TTC549 (cell line): ENCODE results near the gene OR52B4.
"Not testable (repeated sequence)": the region's sequence is repeated elsewhere in the genome, so short reads cannot be mapped to it uniquely, and the experiment has no call there.

ENCODE experiments used
- FAIRE-seq: peaks from 2 replicates; lab custom pipeline; 2012; peaks lifted over from hg19 to GRCh38; lab: Jason Lieb, UNC

OR52B4 gene

DNA sequence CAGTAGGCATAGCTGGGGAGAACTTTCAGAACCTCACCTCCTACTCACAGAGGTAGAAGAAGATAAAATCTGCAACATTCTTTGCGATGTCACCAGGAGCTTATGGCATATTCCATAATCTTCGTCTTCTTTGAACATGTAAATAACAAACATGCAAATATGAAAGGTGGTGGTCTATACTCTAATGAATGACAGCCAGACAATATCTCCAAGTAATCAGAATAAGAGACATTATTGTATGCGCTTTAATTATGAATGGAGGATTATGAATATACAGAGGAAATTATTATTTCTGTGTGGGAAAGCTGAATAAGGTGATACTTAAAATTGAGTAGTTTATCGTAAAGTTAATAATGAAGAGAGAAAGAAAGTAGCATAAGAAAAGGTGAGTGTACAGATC, at the start of gene OR52B4:
Gene OR52B4 (minus strand): TSS at position 101 of the 400 bp plus-strand sequence. CDS start 91 bp downstream, at position 10.
- no peak for FAIRE-seq

DNA sequence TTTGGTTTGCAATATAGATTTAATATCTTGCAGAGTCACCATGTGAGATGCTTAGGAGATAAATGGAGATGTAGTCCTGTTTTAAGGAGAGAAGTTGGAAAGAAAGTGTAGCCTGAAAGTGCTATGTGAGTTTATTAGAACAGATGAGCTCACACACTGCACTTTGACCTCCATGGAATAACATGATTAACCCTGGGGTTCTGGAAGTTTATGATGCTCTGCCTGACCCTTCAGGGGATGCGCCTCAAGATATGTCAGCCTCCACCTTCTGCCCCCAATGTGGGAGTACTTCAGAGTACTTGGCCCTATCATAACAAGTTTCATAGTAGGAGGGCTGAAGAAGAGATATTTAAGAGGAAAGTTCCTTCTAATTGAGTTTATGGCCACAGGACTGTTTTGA, 48.6 kb upstream of the OR52B4 start:
- no peak for FAIRE-seq

DNA sequence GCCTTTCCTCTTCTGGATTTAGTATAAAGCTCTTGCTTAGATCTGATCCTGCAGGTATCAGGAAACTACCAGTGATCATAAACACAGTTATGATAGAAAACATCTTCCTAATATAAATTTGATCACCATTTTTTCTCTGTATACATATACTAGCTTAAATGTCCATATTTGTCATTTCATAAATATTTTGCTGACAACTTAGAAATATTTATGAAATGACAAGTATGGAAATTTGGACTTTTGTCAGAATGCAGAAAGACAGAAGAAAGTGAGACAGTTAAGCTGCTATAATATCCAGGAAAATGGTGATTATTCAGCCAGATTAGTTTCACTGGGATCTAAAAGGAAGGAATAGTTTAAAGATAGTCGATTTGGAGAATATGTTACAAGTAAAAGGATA, 48.1 kb upstream of the OR52B4 start:
- no peak for FAIRE-seq

DNA sequence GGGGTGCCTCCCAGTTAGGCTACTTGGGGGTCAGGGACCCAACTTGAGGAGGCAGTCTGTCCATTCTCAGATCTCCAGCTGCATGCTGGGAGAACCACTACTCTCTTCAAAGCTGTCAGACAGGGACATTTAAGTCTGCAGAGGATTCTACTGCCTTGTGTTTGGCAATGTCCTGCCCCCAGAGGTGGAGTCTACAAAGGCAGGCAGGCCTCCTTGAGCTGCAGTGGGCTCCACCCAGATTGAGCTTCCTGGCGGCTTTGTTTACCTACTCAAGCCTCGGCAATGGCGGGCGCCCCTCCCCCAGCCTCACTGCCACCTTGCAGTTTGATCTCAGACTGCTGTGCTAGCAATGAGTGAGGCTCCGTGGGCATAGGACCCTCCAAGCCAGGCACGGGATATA, 38.0 kb upstream of the OR52B4 start:
- not testable (repeated sequence) for FAIRE-seq

DNA sequence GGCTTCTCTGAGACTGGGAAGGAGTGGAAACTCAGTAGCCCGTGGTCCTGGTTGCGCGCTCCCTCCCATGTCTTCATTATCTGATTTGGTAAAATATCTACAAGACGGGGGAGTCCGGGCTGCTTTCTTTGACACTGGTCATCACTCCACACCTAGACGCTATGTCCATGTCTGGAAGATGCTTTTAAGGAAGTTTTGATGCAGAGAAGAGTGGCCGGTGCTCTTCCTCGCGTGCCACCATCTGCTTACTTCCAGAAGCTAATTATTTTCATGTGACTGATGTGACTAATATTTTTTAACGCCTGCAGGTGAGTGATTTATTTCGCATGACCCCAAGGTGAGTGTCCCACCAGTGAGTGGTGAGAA, 25.7 kb upstream of the OR52B4 start:
- FAIRE-seq, result no peak

DNA sequence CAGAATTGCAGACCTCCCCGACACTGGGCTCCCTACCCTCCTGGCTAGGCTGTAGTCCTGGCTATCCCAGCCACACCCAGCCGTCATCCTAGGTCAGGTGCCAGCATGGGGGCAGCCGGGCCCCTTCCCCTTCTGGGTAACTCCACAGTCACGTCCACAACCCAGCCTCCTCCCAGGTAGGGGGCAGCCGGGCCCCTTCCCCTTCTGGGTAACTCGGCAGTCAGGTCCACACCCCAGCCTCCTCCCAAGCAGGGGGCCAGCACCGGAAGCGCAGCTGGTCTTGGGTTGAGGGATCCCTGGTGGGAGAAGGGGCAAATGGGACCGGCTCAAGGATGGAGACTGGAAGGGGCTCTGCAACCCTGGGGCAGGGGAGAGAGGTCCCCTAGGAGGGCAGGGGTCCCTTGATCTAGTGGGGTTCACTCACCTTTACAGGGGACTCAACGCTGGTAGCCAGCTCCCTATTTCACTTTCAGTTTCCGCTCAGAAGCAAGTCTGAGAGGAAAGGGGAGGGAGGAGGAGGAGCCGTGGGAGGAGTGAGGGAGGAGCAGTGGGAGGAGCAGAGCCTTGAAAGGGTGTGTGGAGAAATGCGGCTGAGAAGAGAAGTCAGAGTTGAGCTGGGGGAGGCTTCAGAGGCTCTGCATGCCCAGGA, 25.1 kb upstream of the OR52B4 start, which contains the start of gene TRIM21:
Gene TRIM21 (minus strand): TSS at position 494 of the 649 bp plus-strand sequence. CDS start 3,293 bp downstream, outside the sequence.
- no peak for FAIRE-seq

DNA sequence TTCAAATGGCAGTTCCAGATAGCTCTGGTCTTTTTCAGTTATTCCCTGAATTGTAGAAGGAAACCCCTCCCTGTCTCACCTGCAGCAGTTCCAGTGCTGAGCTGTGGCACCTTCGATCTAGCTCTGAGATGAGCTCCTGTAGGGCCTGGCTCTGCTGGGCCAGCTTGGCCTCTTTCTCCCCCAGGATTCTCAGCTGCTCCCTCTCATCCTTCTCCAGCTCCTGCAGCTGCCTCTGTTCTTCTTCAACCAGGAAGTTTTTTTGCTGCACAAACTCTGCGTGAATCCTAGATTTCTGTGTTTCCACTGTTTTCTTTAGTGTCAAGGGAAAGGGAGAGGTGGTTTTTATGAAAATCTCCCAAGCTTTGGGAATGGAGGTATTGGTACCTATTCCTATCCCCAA, 20.0 kb upstream of the OR52B4 start:
- no peak for FAIRE-seq

DNA sequence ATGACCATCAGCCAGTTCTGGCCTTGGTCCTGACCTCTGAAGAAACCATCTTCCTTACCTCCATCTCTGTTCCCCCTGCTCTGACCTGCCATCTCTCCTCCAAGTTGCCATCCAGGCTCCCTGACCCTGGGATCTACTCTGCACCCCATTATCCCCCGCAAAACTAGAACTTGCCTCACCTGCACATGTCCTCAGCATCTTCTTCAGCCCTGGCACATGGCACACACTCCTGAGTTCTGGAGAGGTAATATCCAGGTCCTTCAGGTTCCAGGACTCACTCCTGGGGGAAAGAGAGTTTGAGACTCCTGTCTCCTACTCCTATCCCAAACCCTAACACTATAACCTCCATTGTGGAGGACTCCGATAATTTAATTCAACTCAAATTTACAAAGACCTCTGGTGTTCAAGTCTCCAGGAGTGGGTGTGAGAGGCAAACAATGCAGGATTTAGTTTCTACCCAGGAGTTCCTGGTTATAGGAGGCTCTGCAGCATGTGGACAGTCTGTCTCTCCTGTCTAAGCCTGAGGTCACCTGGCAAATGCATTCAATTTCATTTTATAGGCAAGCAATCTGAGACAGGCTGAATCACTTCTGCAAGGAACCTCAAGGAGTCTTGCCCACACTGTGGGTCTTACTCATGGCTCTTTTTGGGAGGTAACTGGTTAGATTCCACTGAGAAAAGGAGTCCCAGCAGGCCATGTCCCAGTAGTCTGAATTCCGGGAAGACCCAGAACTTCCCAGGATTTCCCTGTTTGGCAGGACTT, 18.0 kb upstream of the OR52B4 start:
- FAIRE-seq, result no peak

DNA sequence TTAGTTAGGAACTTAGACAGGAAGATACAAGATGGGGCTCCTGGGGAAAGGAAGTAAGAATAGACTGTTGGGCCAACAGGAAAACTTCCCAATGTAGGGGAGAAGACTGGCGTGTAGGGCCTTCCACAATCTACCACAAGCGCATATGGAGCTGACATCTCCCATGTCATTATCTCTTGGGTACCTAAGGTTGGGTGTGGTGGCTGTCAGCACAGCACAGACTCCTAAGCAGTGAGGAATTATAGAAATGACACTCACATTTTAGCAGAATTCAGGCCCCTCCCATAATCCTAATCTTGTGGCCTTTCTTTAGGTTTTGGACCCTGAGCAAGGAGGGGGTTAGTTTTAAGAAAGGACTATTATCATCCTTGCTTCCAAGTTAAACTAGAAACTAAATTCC, 13.7 kb upstream of the OR52B4 start:
- FAIRE-seq, result no peak

DNA sequence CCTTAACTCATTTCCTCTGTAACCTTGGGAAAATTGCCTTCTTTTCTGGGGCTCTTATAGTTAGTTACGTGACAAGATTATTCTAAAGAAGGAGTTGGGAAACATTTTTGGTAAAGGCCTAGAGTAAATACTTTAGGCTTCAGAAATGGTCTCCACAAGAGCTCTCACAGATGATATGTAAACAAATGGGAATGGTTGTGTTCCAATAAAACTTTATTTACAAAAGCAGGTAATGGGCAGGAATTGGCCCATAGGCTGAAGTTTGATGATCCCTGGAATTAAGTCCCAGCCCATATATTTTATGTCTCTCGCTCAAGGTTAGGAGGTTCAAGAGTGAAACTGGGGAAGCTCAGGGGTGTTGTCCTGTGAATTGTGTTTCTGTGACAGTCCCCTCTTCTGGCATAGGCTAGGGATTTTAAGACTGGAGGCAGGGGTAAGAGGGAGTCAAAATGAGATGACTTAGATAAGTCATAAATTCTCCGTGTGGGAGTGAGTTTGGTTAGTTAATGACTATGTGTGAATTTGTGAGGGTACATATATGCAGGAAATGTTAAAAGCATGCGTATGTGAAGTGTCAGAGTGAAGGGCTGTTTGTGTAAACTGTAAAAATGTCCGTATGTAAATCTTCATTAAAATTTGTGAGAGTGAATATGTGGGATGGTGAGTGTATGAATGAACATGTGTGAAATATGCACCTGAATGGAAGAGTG, 7.4 kb upstream of the OR52B4 start:
- FAIRE-seq, result no peak

DNA sequence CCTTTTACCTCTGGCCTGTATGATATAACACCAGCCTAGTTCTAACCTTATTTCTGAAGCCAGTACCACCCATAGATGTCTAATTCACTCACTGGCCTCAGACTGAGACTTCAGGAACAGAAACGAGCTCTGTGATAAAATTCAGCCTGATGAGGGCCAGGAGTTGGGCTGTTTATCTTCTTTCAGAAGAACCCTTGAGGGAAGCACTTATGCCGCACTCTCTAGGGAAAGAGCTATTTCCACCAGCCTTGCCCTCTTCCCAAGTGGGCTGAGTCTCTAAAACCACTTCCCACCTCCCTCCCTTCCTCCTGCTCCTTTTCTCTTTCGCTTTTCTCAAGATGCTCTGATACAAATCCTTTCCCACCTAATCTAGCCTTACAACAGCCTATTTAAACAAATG, 2.0 kb upstream of the OR52B4 start:
- FAIRE-seq, result no peak

DNA sequence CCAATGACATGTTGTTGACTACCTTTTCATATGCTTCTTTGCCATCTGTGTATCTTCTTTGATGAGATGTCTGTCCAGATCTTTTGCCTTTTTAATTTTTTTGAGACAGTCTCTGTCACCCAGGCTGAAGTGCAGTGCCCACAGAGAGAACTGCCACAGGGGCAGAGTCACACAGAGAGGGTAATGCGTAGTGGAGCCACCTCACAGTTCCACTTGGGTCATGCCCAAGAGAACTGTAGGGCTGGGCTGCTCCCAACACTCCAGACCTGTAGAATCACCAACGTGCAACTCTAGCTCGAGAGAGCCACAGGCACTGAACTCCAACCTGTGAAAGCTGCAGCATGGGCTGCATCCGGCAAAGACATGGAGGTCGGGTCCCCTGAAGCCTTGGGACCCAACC, 20.0 kb downstream of the OR52B4 start:
- FAIRE-seq, result not testable (repeated sequence)

DNA sequence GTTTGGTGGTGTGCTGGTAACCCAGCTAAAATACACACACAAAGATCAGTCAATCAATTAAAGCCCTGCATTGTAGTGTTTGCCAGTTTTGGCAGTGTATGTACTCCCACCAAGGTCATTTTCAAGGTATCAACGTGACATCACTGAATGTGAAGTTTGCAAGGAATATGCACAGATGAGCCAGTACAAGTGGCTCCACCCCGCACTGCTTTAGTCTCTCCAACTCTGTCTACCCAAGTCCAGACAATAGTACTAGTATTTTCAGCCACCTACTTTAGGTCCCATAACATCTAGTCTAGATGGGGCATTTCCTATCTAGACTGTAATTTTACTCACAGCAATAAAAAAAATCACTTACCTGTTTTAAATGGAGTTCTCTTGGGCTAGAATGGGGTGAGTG, 22.8 kb downstream of the OR52B4 start:
- FAIRE-seq, result not testable (repeated sequence)

DNA sequence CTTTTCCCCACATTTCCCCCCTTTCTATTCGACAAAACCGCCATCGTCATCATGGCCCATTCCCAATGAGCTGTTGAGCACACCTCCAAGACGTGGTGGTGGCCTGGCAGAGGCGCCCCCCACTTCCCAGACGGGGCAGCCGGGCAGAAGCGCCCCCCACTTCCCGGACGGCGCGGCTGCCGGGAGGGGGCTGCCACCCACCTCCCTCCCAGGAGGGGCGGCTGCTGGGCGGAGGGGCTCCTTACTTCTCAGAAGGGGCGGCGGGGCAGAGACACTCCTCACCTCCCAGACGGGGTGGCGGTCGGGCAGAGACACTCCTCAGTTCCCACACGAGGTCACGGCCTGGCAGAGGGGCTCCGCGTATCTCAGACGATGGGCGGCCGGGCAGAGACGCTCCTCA, 33.8 kb downstream of the OR52B4 start:
- not testable (repeated sequence) for FAIRE-seq
